ENCODE measurements around the gene TAGLN2. TPM values are rescaled to one million over a fixed set of nuclear protein-coding genes. Genes with fewer than 3 reads are reported as not detected.
A peak's percentile ranks its signal among the peaks of the same experiment; 100 is the strongest.
"Not testable (repeated sequence)": the region's sequence is repeated elsewhere in the genome, so short reads cannot be mapped to it uniquely, and the experiment has no call there.

Gene TAGLN2
- total RNA-seq, 3 donors from 2014 or later, result 195 to 259 (median 231) TPM

- peak overlapping the region; percentile 29 to 67 for H3K27ac ChIP-seq
- TF ChIP-seq CTCF (IDR thresholded peaks at IDR 0.05), result no peak
- TF ChIP-seq POLR2AphosphoS5 (IDR thresholded peaks at IDR 0.05), result no peak
- TF ChIP-seq POLR2A (IDR thresholded peaks at IDR 0.05), result no peak
- intact Hi-C loops (cut with DNase I; ENCODE audit: low total_unique reads), result no loop called here
Measured at GRCh38 chr1:159911326-159912070, 13.8 kb downstream of the TAGLN2 start.

GRCh38 chr1:159908031-159908940, 17.0 kb downstream of the TAGLN2 start:
- Histone ChIP-seq H3K27me3 (no peaks in the 10 kb centered on the region), H3K4me1 (no peaks in the 10 kb centered on the region), H3K9me3 (no peaks in the 10 kb centered on the region), H3K4me3 (no peak overlapping the region), H3K27ac (no peak overlapping the region), H3K36me3 (no peaks in the 10 kb centered on the region)
- TF ChIP-seq CTCF (IDR thresholded peaks at IDR 0.05), result no peak
- no peak for TF ChIP-seq POLR2AphosphoS5 (IDR thresholded peaks at IDR 0.05)
- TF ChIP-seq POLR2A (IDR thresholded peaks at IDR 0.05), result no peak
- no peak for DNase-seq (ENCODE audit: low spot score in 2 of 2)
- intact Hi-C loops (cut with DNase I; ENCODE audit: low total_unique reads), result loop anchor here (5.0 kb wide), 1 partner anchor 606 kb away; the partner anchor contains the start of gene FCER1A

More at GRCh38 chr1:159911326-159912070, 13.8 kb downstream of the TAGLN2 start:
- Histone ChIP-seq H3K27me3 (no peaks in the 10 kb centered on the region), H3K36me3 (no peaks in the 10 kb centered on the region), H3K9me3 (no peaks in the 10 kb centered on the region), H3K4me1 (no peaks in the 10 kb centered on the region), H3K4me3 (no peak overlapping the region)
- DNase-seq (ENCODE audit: low spot score in 2 of 2), result no peak

DNA sequence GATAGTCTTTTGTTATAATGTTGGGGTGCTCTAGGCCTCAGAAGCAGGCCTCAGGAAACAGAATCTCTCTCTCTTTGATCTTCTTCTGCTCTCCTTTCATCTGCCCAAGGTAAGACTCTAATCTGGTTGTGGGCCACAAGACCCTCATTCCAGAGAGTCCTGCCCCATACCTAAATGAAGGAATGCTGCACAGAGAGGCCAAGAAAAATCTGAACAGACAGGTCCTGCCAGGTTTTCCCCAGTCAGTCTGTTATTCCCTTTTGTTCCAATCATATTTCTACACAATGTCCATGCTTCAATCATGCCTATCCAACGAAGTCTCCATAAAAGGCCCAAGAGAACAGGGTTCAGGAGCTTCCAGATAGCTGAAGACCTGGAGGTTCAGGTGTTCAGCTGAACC, 18.3 kb downstream of the TAGLN2 start:
- no peak for TF ChIP-seq POLR2AphosphoS5 (IDR thresholded peaks at IDR 0.05)
- no peak for TF ChIP-seq CTCF (IDR thresholded peaks at IDR 0.05)
- no peak for TF ChIP-seq POLR2A (IDR thresholded peaks at IDR 0.05)
- no peak overlapping the region for H3K4me3 ChIP-seq
- DNase-seq (ENCODE audit: low spot score in 2 of 2), result no peak
- H3K27me3 ChIP-seq, result no peaks in the 10 kb centered on the region
- intact Hi-C loops (cut with DNase I; ENCODE audit: low total_unique reads), result loop anchor here (5.0 kb wide), 1 partner anchor 605 kb away; the partner anchor contains the start of gene FCER1A
- no peaks in the 10 kb centered on the region for H3K36me3 ChIP-seq
- H3K9me3 ChIP-seq, result no peaks in the 10 kb centered on the region
- H3K4me1 ChIP-seq, result no peaks in the 10 kb centered on the region
- H3K27ac ChIP-seq, result no peak overlapping the region

DNA sequence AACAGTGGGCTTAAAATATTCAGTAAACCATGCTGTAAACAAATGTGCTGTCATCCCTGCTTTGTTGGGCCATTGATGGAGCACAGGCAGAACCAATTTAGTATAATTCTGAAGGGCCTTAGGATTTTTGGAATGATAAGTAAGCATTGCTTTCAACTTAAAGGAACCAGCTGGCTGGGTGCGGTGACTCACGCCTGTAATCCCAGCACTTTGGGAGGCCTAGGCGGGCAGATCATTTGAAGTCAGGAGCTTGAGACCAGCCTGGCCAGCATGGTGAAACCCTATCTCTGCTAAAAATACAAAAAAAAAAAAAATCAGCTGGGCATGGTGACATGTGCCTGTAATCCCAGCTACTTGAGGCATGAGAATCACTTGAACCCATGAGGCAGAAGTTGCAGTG, 21.3 kb downstream of the TAGLN2 start:
- intact Hi-C loops (cut with DNase I; ENCODE audit: low total_unique reads); H3K27me3 ChIP-seq: not testable (repeated sequence)

DNA sequence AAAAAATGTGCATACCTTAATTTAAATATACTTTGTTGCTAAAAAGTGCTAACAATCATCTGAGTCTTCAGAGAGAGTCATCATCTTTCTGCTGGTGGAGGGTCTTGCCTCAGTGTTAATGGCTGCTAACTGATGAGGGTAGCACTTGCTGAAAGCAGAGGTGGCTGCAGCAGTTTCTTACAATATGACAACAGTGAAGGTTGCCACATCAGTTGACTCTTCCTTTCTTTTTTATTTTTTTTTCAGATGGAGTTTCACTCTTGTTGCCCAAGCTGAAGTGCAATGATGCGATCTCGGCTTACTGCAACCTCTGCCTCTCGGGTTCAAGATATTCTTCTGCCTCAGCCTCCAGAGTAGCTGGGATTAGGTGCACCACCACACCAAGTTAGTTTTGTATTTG, 22.8 kb downstream of the TAGLN2 start:
- Histone ChIP-seq H3K4me3 (no peak overlapping the region), H3K27me3 (no peaks in the 10 kb centered on the region), H3K27ac (no peak overlapping the region), H3K4me1 (no peaks in the 10 kb centered on the region), H3K9me3 (no peaks in the 10 kb centered on the region), H3K36me3 (no peaks in the 10 kb centered on the region)
- intact Hi-C loops (cut with DNase I; ENCODE audit: low total_unique reads), result no loop called here
- TF ChIP-seq POLR2AphosphoS5 (IDR thresholded peaks at IDR 0.05) (no peak), POLR2A (IDR thresholded peaks at IDR 0.05) (no peak), CTCF (IDR thresholded peaks at IDR 0.05) (no peak)
- no peak for DNase-seq (ENCODE audit: low spot score in 2 of 2)

More for the DNA sequence above, 21.3 kb downstream of the TAGLN2 start:
- not testable (repeated sequence) for H3K27ac ChIP-seq; DNase-seq (ENCODE audit: low spot score in 2 of 2); H3K4me1 ChIP-seq; H3K4me3 ChIP-seq; H3K9me3 ChIP-seq; H3K36me3 ChIP-seq
